Prostate gland (tissue), 2 donors: Measurements from ENCODE around the gene CCDC63.

Source experiments
- CTCF ChIP-seq, 4 experiments: fragments of 200-600 bp in 2 of 4; fragments of 450-650 bp in 2 of 4; sonication (generic) in 2 of 4; IDR thresholded peaks; 1 replicate in 3 of 4; 2 replicates in 1 of 4; pipeline ENCODE4 v1.5.1; 2016 to 2019; ENCODE audit warnings: antibody characterized with exemption in 4 of 4, mild to moderate bottlenecking in 2 of 4, moderate library complexity in 2 of 4
- POLR2AphosphoS5 ChIP-seq: sonication (generic); formaldehyde crosslinking; IDR thresholded peaks from one replicate; pipeline ENCODE4 v1.6.1; 2017; ENCODE audit warnings: antibody characterized with exemption

GRCh38 chr12:110829308-110829707, 17.5 kb upstream of the CCDC63 start:
- TF ChIP-seq CTCF (IDR thresholded peaks at IDR 0.05): no peak
- TF ChIP-seq POLR2AphosphoS5: no peak
